ENCODE measurements around the gene IFITM10.
"Not testable (repeated sequence)": the region's sequence is repeated elsewhere in the genome, so short reads cannot be mapped to it uniquely, and the experiment has no call there.

The IFITM10 gene

GRCh38 chr11:1691878-1692707 is 58.3 kb downstream of the IFITM10 start:
- TF ChIP-seq EZH2 (IDR thresholded peaks at IDR 0.05) (no peak), FOXP2 (optimal IDR thresholded peaks at IDR 0.05; ENCODE audit: control extremely low read depth, extremely low read length, insufficient read depth) (no peak), POLR2AphosphoS5 (IDR thresholded peaks at IDR 0.05; ENCODE audit: borderline replicate concordance, low read depth, low read length) (no peak)
- no peak for DNase-seq (ENCODE audit: low read depth, low spot score)
- no peak overlapping the region for H3K9ac ChIP-seq (ENCODE audit: insufficient read length)
- no peaks in the 10 kb centered on the region for H3K36me3 ChIP-seq (ENCODE audit: insufficient read depth, low read length)
- no peak overlapping the region for H3K4me3 ChIP-seq
- no peaks in the 10 kb centered on the region for H3K9me3 ChIP-seq (ENCODE audit: low read depth, low read length)
- H3K27ac ChIP-seq = no peak overlapping the region

- TF ChIP-seq FOXP2 (optimal IDR thresholded peaks at IDR 0.05; ENCODE audit: control extremely low read depth, extremely low read length, insufficient read depth) (no peak), EZH2 (IDR thresholded peaks at IDR 0.05) (no peak), POLR2AphosphoS5 (IDR thresholded peaks at IDR 0.05; ENCODE audit: borderline replicate concordance, low read depth, low read length) (no peak)
- no peaks in the 10 kb centered on the region for H3K36me3 ChIP-seq (ENCODE audit: insufficient read depth, low read length)
- no peak overlapping the region for H3K9ac ChIP-seq (ENCODE audit: insufficient read length)
- H3K27ac ChIP-seq = no peak overlapping the region
- no peak overlapping the region for H3K4me3 ChIP-seq
- no peaks in the 10 kb centered on the region for H3K9me3 ChIP-seq (ENCODE audit: low read depth, low read length)
- no peak for DNase-seq (ENCODE audit: low read depth, low spot score)
Observed at GRCh38 chr11:1691026-1691877, 59.1 kb downstream of the IFITM10 start.

GRCh38 chr11:1690167-1691025 is 60.0 kb downstream of the IFITM10 start:
- Histone ChIP-seq H3K27ac (no peak overlapping the region), H3K9ac (ENCODE audit: insufficient read length) (no peak overlapping the region), H3K36me3 (ENCODE audit: insufficient read depth, low read length) (no peaks in the 10 kb centered on the region), H3K9me3 (ENCODE audit: low read depth, low read length) (no peaks in the 10 kb centered on the region), H3K4me3 (no peak overlapping the region)
- no peak for TF ChIP-seq FOXP2 (optimal IDR thresholded peaks at IDR 0.05; ENCODE audit: control extremely low read depth, extremely low read length, insufficient read depth)
- no peak for TF ChIP-seq EZH2 (IDR thresholded peaks at IDR 0.05)
- TF ChIP-seq POLR2AphosphoS5 (IDR thresholded peaks at IDR 0.05; ENCODE audit: borderline replicate concordance, low read depth, low read length) = no peak
- no peak for DNase-seq (ENCODE audit: low read depth, low spot score)

- not testable (repeated sequence) for H3K9me3 ChIP-seq (ENCODE audit: low read depth, low read length); H3K9ac ChIP-seq (ENCODE audit: insufficient read length); H3K27ac ChIP-seq; H3K36me3 ChIP-seq (ENCODE audit: insufficient read depth, low read length); DNase-seq (ENCODE audit: low read depth, low spot score); H3K4me3 ChIP-seq
Observed at GRCh38 chr11:1689250-1690166, 60.9 kb downstream of the IFITM10 start.

GRCh38 chr11:1688336-1688947 is 62.0 kb downstream of the IFITM10 start:
- not testable (repeated sequence) for H3K9me3 ChIP-seq (ENCODE audit: low read depth, low read length); H3K36me3 ChIP-seq (ENCODE audit: insufficient read depth, low read length); DNase-seq (ENCODE audit: low read depth, low spot score); H3K4me3 ChIP-seq; H3K27ac ChIP-seq; H3K9ac ChIP-seq (ENCODE audit: insufficient read length)

GRCh38 chr11:1686220-1686619 is 64.2 kb downstream of the IFITM10 start:
- H3K27ac ChIP-seq; H3K4me3 ChIP-seq; DNase-seq (ENCODE audit: low read depth, low spot score); H3K9me3 ChIP-seq (ENCODE audit: low read depth, low read length); H3K36me3 ChIP-seq (ENCODE audit: insufficient read depth, low read length); H3K9ac ChIP-seq (ENCODE audit: insufficient read length): not testable (repeated sequence)

GRCh38 chr11:1684886-1685874 is 65.2 kb downstream of the IFITM10 start:
- not testable (repeated sequence) for H3K27ac ChIP-seq; H3K4me3 ChIP-seq; H3K36me3 ChIP-seq (ENCODE audit: insufficient read depth, low read length); DNase-seq (ENCODE audit: low read depth, low spot score); H3K9ac ChIP-seq (ENCODE audit: insufficient read length); H3K9me3 ChIP-seq (ENCODE audit: low read depth, low read length)

- DNase-seq (ENCODE audit: low read depth, low spot score); H3K9ac ChIP-seq (ENCODE audit: insufficient read length); H3K9me3 ChIP-seq (ENCODE audit: low read depth, low read length); H3K36me3 ChIP-seq (ENCODE audit: insufficient read depth, low read length); H3K4me3 ChIP-seq; H3K27ac ChIP-seq: not testable (repeated sequence)
Observed at GRCh38 chr11:1683904-1684572, 66.4 kb downstream of the IFITM10 start.

- not testable (repeated sequence) for H3K9me3 ChIP-seq (ENCODE audit: low read depth, low read length)
Observed at GRCh38 chr11:1683216-1683615, 67.2 kb downstream of the IFITM10 start.

More at GRCh38 chr11:1683216-1683615, 67.2 kb downstream of the IFITM10 start:
- not testable (repeated sequence) for H3K27ac ChIP-seq; H3K9ac ChIP-seq (ENCODE audit: insufficient read length); H3K36me3 ChIP-seq (ENCODE audit: insufficient read depth, low read length); DNase-seq (ENCODE audit: low read depth, low spot score); H3K4me3 ChIP-seq

All from SK-N-MC (cell line).